A549 (cell line): ENCODE measurements around the gene PLAAT2.

Source experiments
- BHLHE40 ChIP-seq: IDR thresholded peaks from 2 replicates; pipeline ENCODE4 v1.6.1; 2012; ENCODE audit warnings: low read depth, low read length, inconsistent platforms
- JUN ChIP-seq, 2 experiments: fragments of >200 bp; sonication (Bioruptor Twin); formaldehyde crosslinking; IDR thresholded peaks; 2 replicates in 1 of 2; 3 replicates in 1 of 2; pipeline ENCODE4 v1.6.1; 2016 to 2017
- MAFK ChIP-seq: fragments of 450-650 bp; IDR thresholded peaks from 2 replicates; pipeline ENCODE4 v1.6.1; 2014; ENCODE audit not compliant: partially characterized antibody
- MAX ChIP-seq: IDR thresholded peaks from 2 replicates; pipeline ENCODE4 v1.6.1; 2012

DNA sequence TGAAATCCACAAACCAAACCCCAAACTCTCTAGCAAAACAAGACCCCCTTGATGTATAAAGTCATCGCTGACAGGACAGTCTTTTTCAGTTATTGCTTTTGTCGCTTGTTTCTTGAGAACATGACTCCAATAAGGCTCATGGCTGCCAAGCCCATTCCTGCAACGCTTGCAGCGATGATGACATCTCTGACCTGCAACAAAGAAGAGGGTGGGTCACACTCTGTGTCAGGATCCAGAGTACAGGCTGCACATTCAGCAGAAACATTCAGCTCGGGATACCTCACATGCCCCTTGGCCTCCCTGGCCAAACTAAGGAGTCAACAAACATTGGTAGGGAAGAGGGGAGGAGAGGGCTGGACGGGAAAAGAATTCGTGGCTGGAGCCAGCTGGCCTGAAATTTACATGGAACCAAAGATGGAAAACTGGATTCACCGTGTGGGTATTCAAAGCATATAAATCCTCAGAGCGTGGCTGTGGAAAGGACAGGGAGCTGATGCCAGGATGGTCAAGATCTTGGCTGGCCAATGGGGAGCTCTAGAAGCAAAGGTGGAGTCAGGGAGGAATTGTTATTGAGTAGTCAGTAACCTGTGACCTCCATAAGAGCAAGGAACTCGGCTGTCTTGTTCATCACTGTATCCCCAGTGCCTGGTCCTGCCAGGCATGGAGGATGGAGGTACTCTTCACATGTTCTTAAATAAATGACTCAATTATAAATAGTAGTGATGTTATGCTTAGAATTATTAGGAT lies 11.8 kb upstream of the PLAAT2 start:
- TF ChIP-seq BHLHE40 (no peak), MAX (no peak), JUN (IDR thresholded peaks at IDR 0.05) (no peak), MAFK (no peak)
